Measurements from ENCODE around the gene USP32. TPM values are rescaled to one million over a fixed set of nuclear protein-coding genes. Genes with fewer than 3 reads are reported as not detected.

The USP32 gene
- polyA plus RNA-seq, 3 donors, result 10.1 to 26.6 (median 16.6) TPM

DNA sequence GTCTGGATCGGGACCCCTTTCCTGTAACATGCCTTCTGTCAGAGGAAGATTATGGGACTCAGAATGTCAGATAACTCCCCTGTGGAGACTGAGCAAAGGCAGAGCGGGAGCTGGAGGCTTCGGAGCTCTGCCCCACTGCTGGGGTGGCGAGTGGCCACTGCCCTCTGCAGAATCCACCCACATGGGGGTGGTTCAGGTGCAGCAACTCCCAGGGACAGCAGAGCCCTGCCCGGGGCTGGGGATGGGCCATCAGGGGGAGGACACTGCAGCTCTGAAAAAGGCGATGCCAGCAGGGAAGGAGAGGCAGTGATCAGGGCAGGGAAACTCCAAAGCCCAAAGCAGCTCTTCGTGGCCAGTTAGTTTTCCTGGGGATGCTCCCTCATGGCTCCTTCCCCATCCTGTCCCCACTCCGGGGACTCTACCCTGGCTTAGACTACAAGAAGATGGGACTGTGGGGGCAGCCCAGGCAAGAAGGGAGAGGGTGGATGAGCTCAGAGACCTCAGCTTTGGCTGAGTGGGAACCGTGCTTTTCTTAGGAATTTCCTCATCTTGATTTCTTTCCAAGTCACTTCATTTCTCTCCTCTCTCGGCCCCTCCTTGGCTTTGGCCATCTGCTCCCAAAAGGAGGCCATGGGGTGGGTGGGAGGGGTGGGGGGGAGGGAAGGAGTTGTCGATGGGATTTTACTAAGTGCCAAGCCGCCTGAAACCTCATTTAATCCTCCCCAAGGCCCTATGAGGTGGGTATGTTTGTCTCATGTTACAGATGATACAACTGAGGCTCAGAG is 238.1 kb downstream of the USP32 start:
- peaks cover 13% of the 10 kb centered on the region for H3K4me1 Mint-ChIP-seq
- Histone ChIP-seq H3K36me3 (replicated peaks in 1 of 2; ENCODE audit: control insufficient read depth in 1 of 2, insufficient read depth in 2 of 2, low read length in 2 of 2) (no peaks in the 10 kb centered on the region), H3K4me1 (ENCODE audit: control insufficient read depth in 1 of 2, insufficient read depth in 2 of 2, low read length in 2 of 2) (peaks cover 3 to 16% of the 10 kb centered on the region in 2 donors), H4K20me1 (ENCODE audit: insufficient read depth, low read length) (no peaks in the 10 kb centered on the region), H3K4me2 (replicated peaks; ENCODE audit: extremely low read depth, low read length, poor library complexity, severe bottlenecking) (no peak overlapping the region), H3K4me3 (replicated peaks in 1 of 3; ENCODE audit: low read depth in 2 of 3, low read length in 3 of 3) (no peak overlapping the region), H3K9ac (ENCODE audit: insufficient read depth, low read length, poor library complexity, severe bottlenecking) (no peak overlapping the region), H2AFZ (ENCODE audit: insufficient read depth, low read depth, low read length, poor library complexity, severe bottlenecking) (no peak overlapping the region), H3K9me3 (replicated peaks in 1 of 2; ENCODE audit: control insufficient read depth in 1 of 2, insufficient read depth in 1 of 2, low read length in 2 of 2) (peaks cover 0 to 23% of the 10 kb centered on the region in 2 donors), H3K79me2 (ENCODE audit: insufficient read depth, low read length) (no peaks in the 10 kb centered on the region), H3K27me3 (ENCODE audit: control insufficient read depth in 2 of 2, insufficient read depth in 2 of 2, low read length in 2 of 2) (peaks cover 22 to 47% of the 10 kb centered on the region in 2 donors), H3K27ac (ENCODE audit: low read depth in 1 of 2, low read length in 2 of 2) (no peak overlapping the region)
- no peak overlapping the region for H3K27ac Mint-ChIP-seq
- H3K27me3 Mint-ChIP-seq (ENCODE audit: low read depth in 3 of 3), result peaks cover 54 to 57% (median 55%) of the 10 kb centered on the region in 3 donors
- H3K9me3 Mint-ChIP-seq, result peaks cover 0 to 15% (median 6%) of the 10 kb centered on the region in 7 donors
- H3K4me3 Mint-ChIP-seq, result no peak overlapping the region
- intact Hi-C loops (cut with micrococcal nuclease), result no loop called here
- H3K36me3 Mint-ChIP-seq, result peaks cover 0 to 1% of the 10 kb centered on the region in 2 donors
- WGBS (ENCODE audit: insufficient coverage), result 94% methylated on average over 5 of the region's 12 CpGs
- TF ChIP-seq, protein P1, sequence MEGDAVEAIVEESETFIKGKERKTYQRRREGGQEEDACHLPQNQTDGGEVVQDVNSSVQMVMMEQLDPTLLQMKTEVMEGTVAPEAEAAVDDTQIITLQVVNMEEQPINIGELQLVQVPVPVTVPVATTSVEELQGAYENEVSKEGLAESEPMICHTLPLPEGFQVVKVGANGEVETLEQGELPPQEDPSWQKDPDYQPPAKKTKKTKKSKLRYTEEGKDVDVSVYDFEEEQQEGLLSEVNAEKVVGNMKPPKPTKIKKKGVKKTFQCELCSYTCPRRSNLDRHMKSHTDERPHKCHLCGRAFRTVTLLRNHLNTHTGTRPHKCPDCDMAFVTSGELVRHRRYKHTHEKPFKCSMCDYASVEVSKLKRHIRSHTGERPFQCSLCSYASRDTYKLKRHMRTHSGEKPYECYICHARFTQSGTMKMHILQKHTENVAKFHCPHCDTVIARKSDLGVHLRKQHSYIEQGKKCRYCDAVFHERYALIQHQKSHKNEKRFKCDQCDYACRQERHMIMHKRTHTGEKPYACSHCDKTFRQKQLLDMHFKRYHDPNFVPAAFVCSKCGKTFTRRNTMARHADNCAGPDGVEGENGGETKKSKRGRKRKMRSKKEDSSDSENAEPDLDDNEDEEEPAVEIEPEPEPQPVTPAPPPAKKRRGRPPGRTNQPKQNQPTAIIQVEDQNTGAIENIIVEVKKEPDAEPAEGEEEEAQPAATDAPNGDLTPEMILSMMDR (IDR thresholded peaks at IDR 0.05), result no peak
- DNase-seq, result no peak

DNA sequence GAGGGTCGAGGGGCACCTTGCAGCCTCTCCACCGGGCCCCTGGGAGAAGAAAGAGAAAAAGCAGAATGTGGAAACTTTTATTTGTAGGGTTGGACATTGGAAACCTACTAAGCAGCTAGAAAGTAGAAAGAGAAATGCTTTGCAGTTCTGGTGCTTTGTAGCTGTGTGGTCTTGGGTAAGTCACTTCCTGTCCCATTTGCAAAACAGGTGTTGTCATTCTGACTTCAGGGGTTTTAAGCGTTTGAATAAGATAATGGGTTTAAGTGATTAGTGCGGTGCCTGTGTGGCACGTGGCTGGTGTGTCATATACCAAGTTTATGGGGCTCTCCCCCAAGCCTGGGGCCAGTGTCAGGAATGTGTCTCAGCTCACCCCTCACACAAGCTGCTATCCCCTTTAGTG is 240.6 kb downstream of the USP32 start:
- H3K79me2 ChIP-seq (ENCODE audit: insufficient read depth, low read length), result no peaks in the 10 kb centered on the region
- intact Hi-C loops (cut with micrococcal nuclease), result no loop called here
- peaks cover 0 to 19% (median 5%) of the 10 kb centered on the region in 7 donors for H3K9me3 Mint-ChIP-seq
- peak overlapping the region in 1 of 2 donors; percentile 86 for H3K4me3 Mint-ChIP-seq
- H3K27me3 ChIP-seq (ENCODE audit: control insufficient read depth in 2 of 2, insufficient read depth in 2 of 2, low read length in 2 of 2), result peaks cover 28 to 69% of the 10 kb centered on the region in 2 donors
- no peak overlapping the region for H3K27ac ChIP-seq (ENCODE audit: low read depth in 1 of 2, low read length in 2 of 2)
- no peak overlapping the region for H2AFZ ChIP-seq (ENCODE audit: insufficient read depth, low read depth, low read length, poor library complexity, severe bottlenecking)
- TF ChIP-seq, protein P1 (IDR thresholded peaks at IDR 0.05), result no peak
- peaks cover 0 to 29% of the 10 kb centered on the region in 2 donors for H3K9me3 ChIP-seq (replicated peaks in 1 of 2; ENCODE audit: control insufficient read depth in 1 of 2, insufficient read depth in 1 of 2, low read length in 2 of 2)
- H3K4me2 ChIP-seq (replicated peaks; ENCODE audit: extremely low read depth, low read length, poor library complexity, severe bottlenecking), result no peak overlapping the region
- no peak for DNase-seq
- 20% methylated on average over 1 of the region's 5 CpGs for WGBS (ENCODE audit: insufficient coverage)
- no peaks in the 10 kb centered on the region for H4K20me1 ChIP-seq (ENCODE audit: insufficient read depth, low read length)
- H3K27ac Mint-ChIP-seq, result no peak overlapping the region
- H3K4me3 ChIP-seq (replicated peaks in 1 of 3; ENCODE audit: low read depth in 2 of 3, low read length in 3 of 3), result no peak overlapping the region
- peaks cover 17% of the 10 kb centered on the region for H3K4me1 Mint-ChIP-seq
- peaks cover 72 to 76% (median 76%) of the 10 kb centered on the region in 3 donors for H3K27me3 Mint-ChIP-seq (ENCODE audit: low read depth in 3 of 3)
- peaks cover 0 to 1% of the 10 kb centered on the region in 2 donors for H3K36me3 Mint-ChIP-seq
- H3K36me3 ChIP-seq (replicated peaks in 1 of 2; ENCODE audit: control insufficient read depth in 1 of 2, insufficient read depth in 2 of 2, low read length in 2 of 2), result no peaks in the 10 kb centered on the region
- H3K4me1 ChIP-seq (ENCODE audit: control insufficient read depth in 1 of 2, insufficient read depth in 2 of 2, low read length in 2 of 2), result peaks cover 3 to 16% of the 10 kb centered on the region in 2 donors
- H3K9ac ChIP-seq (ENCODE audit: insufficient read depth, low read length, poor library complexity, severe bottlenecking), result no peak overlapping the region

Data from CD14-positive monocyte (primary cell).